GM12865 (cell line): ENCODE data around the gene C18orf32.

Experiments used
- DNase-seq: peaks from one replicate; pipeline ENCODE4 v3.0.0; 2010; ENCODE audit warnings: low read depth
- H3K4me3 ChIP-seq: 2 replicates; pipeline ENCODE4 v1.5.1; 2011; ENCODE audit warnings: mild to moderate bottlenecking, low read depth, low read length, control low read depth
- TF ChIP-seq, protein P1 (sequence below): IDR thresholded peaks from 2 replicates; pipeline ENCODE4 v1.5.1; 2011; ENCODE audit warnings: low read length, control low read depth, low read depth, inconsistent platforms; ENCODE audit not compliant: insufficient read depth; ENCODE audit errors: missing control alignments

The C18orf32 gene

DNA sequence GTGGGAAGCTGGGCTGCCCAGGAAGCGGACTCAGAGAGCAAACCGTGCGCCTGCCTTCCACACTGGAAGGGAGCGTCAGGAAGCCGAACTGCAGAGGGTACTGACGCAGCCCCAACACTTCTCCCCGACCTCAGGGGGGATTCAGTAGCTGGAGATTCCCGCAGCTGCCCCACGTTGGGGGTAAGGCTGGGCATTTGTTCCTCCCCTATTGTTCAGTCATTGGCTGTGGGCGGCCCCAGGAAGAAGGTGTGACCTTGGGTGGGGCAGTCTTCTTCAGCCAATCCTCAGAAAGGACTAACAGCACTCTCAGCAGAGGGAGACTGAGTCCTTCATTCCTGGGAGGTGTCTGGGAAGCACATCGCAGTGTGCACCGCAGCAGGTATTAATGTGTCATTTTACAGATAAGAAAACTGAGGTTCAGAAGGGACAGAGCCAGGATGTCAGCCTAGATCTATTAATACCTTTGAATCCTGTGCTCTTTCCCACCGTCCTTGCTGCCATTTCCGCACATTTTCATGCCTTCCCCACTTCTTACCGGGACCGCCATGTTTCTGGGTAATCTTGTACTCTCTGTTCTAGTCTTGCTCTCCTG lies 12.1 kb upstream of the C18orf32 start:
- H3K4me3 ChIP-seq = no peak overlapping the region
- TF ChIP-seq, protein P1, sequence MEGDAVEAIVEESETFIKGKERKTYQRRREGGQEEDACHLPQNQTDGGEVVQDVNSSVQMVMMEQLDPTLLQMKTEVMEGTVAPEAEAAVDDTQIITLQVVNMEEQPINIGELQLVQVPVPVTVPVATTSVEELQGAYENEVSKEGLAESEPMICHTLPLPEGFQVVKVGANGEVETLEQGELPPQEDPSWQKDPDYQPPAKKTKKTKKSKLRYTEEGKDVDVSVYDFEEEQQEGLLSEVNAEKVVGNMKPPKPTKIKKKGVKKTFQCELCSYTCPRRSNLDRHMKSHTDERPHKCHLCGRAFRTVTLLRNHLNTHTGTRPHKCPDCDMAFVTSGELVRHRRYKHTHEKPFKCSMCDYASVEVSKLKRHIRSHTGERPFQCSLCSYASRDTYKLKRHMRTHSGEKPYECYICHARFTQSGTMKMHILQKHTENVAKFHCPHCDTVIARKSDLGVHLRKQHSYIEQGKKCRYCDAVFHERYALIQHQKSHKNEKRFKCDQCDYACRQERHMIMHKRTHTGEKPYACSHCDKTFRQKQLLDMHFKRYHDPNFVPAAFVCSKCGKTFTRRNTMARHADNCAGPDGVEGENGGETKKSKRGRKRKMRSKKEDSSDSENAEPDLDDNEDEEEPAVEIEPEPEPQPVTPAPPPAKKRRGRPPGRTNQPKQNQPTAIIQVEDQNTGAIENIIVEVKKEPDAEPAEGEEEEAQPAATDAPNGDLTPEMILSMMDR = no peak
- no peak for DNase-seq

DNA sequence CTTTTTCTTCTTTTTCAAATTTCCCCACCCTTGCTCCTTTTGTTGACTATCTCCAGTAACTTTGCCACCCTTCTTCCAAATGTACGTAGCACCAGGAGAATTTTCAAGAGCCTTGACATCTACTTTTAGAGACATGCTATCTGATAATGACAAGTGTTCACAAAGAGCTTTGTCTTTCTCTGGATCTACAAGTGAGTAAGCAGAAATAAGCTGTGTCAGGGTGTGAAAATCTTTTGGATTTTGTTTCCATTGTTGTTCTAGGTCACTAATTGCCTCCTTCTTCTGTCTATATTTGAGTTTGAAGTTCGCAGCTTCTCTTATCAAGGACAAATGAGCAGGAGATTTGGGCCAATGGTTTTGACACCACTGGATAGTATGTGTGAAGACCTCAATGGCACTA lies 8.4 kb upstream of the C18orf32 start:
- no peak for DNase-seq
- no peak overlapping the region for H3K4me3 ChIP-seq

DNA sequence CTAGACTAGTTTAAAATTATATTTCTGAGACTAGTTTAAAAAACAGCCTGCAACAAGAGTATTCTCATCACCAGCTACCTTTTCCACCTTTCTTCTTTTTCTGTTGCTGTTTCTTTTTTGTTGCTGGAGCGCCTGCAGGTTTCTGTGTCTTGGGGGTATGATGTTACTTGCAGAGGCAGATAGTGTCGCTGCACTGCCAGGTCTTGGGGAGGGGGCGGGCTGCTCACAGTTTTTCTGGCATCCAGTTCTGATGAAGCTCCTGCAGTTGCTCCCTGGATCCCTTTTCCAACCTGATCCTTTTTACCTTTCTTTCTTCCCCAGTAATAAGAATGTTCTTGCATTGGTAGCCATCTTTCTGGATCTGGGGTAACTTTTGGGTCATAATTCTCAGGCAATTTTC lies 8.0 kb upstream of the C18orf32 start:
- DNase-seq = no peak
- TF ChIP-seq, protein P1 = no peak
- H3K4me3 ChIP-seq = no peak overlapping the region

More for the DNA sequence above, 8.4 kb upstream of the C18orf32 start:
- TF ChIP-seq, protein P1 = no peak

DNA sequence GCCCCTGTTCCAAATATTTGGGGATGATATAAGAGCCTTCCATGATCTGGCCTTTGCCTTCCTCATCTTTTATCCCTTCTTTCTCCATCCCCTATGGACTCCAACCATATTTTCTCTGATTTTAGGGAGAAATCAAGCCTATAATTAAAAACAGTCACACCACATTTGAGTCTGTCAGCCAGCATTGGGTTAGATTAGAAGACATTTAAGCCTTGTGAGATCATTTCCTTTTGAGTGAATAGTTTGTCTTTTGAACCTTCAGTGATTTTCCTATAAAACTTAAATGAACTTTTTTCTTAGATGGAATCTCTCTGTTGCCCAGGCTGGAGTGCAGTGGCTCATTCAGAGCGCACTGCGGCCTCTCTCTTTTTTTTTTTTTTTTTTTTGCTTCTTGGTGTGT lies 7.6 kb upstream of the C18orf32 start:
- TF ChIP-seq, protein P1 = no peak
- H3K4me3 ChIP-seq = no peak overlapping the region
- DNase-seq = no peak

DNA sequence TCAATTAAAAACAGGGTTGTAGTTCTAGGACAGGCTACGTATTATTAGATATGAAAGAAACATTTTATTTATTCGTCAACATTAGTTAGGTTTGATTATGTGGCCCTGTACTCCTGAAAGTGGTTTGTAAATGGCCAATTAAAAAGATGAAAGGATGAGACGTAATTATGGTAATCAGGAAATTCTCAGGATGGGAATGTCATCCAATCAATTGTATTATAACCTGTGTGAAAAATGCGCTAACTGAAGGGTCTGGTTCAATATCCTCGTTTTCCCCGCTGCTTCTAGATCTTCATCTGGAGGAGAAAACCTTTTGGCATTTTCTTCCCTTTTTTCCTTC lies 5.6 kb upstream of the C18orf32 start:
- no peak for DNase-seq
- peak overlapping the region; percentile 80; the same call in 1 of the 2 replicates for H3K4me3 ChIP-seq
- TF ChIP-seq, protein P1 = no peak

DNA sequence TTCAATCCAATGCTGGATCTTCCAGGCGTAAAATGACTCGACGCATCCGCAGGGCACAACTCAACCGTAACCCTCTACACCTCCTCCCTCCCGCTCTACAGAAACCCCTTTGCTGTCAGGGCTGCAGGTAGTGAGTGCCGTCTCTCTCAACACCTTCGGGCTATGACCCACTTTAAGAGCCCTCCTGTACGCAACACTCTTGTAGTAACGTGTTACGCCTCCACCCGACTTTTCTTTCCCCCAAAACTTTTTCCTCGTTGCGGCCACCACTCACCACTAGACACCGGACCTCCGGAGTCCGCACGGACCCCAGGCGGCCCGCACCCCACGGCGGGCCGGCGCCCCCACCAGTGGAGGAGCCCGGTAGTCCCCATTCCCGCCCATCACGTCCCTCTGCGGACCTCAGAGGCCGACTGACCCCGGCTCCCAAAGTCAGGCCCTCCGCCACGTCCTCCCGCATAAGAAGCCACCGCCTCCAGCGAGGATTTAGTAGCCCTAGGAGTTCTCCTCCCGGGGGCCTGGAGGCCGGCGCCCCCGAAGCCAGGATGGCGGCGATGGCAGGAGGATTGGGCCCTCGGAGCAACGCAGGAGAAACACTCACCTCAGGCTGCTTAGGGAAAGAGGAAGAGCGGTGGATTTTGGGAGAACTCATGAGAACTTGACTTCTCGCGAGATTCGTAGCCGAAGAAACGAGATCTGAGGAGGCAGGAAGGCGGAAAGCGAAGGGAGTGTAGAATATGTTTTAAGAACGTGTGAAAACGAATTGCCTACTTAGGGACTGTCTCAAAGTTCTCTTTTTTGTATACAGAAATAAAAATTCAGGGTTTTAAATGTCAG lies 5.0 kb upstream of the C18orf32 start, which contains the start of gene RPL17:
TSS of gene RPL17 (minus strand) at position 609 of the 837 bp plus-strand sequence.
- TF ChIP-seq, protein P1 = no peak
- peak within 1 kb of the TSS; percentile 80 for H3K4me3 ChIP-seq
- DNase-seq = peak; percentile 99
